ENCODE results near the gene NPC1L1.

Gene NPC1L1

GRCh38 chr7:44549457-44549856 lies 8.3 kb upstream of the NPC1L1 start:
- H3K27ac ChIP-seq: no peak overlapping the region
- no peak for TF ChIP-seq CTCF (conservative IDR thresholded peaks at IDR 0.05)

DNA sequence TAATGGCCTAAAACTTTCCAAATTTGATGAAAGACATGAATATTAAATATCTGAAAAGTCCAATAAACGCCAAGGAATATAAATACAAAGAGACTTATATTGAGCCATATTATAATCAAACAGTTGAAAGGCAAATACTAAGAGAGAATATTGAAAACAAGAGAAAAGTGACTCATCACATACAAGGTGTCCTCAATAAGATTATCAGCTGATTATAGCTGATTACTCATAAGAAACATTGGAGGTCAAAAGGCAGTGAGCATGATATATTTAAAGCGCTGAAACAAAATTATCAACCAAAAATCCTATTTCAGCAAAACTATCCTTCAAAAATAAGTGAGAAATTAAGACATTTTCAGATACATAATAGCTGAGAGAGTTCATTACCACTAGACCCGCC lies 7.8 kb upstream of the NPC1L1 start:
- TF ChIP-seq CTCF (conservative IDR thresholded peaks at IDR 0.05): no peak
- no peak overlapping the region for H3K27ac ChIP-seq

DNA sequence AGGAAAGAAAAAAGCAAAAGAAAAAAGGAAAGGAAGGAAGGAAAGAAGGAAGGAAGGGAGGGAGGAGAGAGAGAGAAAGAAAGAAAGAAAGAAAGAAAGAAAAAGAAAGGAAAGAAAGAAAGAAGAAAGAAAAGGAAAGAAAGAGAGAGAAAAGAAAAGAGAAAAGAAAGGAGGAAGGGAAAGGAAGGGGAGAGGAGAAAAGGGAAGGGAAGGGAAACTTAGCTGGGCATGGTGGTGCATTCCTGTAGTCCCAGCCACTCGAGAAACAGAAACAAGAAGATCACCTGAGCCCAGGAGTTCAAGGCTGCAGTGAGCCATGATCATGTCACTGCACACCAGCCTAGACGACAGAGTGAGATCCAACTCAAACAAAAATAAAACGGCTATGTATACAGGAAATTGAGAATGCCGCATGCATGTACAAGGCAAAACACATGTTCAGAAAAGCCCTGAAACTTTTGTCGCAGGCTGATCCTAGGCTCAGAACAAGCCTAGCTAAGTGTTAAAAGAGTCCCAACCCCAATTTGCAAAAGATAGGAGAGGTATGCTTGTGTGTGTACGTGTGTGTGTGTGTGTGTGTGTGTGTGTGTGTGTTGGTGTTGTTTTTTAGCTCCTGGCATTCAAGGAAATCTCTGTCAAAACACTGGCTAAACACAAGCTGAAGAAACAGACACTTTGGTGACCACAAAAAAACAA lies 6.6 kb upstream of the NPC1L1 start:
- no peak for TF ChIP-seq CTCF (conservative IDR thresholded peaks at IDR 0.05)
- H3K27ac ChIP-seq: peak overlapping the region; percentile 56

DNA sequence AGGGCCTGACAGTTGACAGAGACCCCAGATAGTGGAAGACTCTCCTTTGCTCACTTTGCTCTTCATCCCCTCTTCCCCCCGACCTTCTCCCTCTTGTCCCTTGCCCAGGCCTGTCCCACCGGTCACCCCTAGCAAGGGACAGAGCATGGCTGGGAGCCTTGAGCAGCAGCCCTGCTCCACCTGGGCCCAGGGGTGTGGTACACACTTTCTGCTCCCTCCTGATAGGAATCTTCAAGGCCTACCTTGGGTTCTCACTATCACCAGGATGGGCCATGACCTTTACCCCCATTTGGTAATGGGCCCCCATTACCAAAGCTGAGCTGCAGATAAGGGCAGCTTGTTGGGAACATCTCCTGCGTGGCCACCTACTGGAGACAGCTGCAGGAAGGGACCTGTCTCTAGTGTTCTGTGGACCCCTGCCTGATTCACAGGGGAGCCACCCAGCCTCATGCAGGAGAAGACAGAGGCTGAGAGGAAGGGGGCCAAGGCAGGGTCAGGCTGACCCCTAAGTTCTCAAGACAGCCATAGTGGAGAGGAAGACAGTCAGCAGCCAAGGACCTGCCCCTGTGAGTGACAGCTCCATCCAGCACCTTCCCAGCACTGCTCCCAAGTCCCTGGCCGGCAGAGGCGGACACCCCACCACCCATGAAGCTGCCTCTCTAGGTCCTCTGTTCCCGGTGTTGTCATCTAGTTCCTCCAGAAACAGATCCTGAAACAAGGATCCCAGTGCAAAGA lies 913 bp upstream of the NPC1L1 start:
- no peak for TF ChIP-seq CTCF (conservative IDR thresholded peaks at IDR 0.05)
- H3K27ac ChIP-seq: no peak overlapping the region

DNA sequence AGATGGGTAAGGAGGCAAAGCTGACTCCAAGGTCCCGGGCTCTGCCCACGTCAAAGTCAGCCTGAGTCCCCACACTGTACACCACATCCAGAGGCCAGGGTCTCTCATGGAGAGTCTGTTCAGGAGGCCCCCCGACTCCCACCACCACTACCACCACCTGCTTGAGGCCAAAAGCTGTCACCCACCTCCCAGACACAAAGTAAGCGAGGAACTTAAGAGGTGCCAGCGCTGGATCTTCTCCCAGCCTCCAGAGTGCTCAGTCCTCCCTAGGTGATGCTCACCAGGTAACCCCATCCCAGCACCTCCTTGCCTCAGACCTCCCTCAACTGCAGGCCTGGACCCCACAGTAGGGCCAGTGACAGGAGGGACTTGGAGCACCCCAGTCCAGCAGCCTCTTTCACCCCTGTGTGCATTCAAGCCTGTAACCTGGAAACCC lies 520 bp downstream of the NPC1L1 start:
- H3K27ac ChIP-seq: no peak overlapping the region
- TF ChIP-seq CTCF (conservative IDR thresholded peaks at IDR 0.05): no peak

GRCh38 chr7:44539669-44540506 lies 1.2 kb downstream of the NPC1L1 start:
- no peak for TF ChIP-seq CTCF (conservative IDR thresholded peaks at IDR 0.05)
- H3K27ac ChIP-seq: no peak overlapping the region
